GM11168 (cell line): Measurements from ENCODE around the gene QKI.

ENCODE experiments used
- in situ Hi-C: fragments of 300-500 bp; cut with MboI; formaldehyde crosslinking; loops from one replicate; pipeline ENCODE4 v1.12.0; 2022; ENCODE audit warnings: low sequenced_read_pairs; ENCODE audit not compliant: unreplicated experiment

Gene QKI

GRCh38 chr6:163412801-163413344 is 1.6 kb upstream of the QKI start:
- in situ Hi-C loops: no loop called here

- in situ Hi-C loops: no loop called here
Measured at GRCh38 chr6:163413345-163414116, 987 bp upstream of the QKI start.

GRCh38 chr6:163414946-163415619 is 565 bp downstream of the QKI start:
- in situ Hi-C loops: no loop called here

GRCh38 chr6:163415620-163416556 is 1.4 kb downstream of the QKI start:
- in situ Hi-C loops: no loop called here

GRCh38 chr6:163416557-163417253 is 2.2 kb downstream of the QKI start:
- in situ Hi-C loops: no loop called here

- in situ Hi-C loops: no loop called here
Measured at GRCh38 chr6:163417595-163417994, 3.1 kb downstream of the QKI start.

GRCh38 chr6:163418311-163419029 is 4.0 kb downstream of the QKI start:
- in situ Hi-C loops: no loop called here

- in situ Hi-C loops: loop anchor here (10.0 kb wide), 1 partner anchor 535 kb away; no protein-coding TSS in a partner anchor
Measured at GRCh38 chr6:163419413-163420288, 5.1 kb downstream of the QKI start.

- in situ Hi-C loops: loop anchor here (10.0 kb wide), 1 partner anchor 535 kb away; no protein-coding TSS in a partner anchor
Measured at GRCh38 chr6:163420289-163420614, 5.7 kb downstream of the QKI start.

GRCh38 chr6:163422550-163422949 is 8.0 kb downstream of the QKI start:
- in situ Hi-C loops: loop anchor here (10.0 kb wide), 1 partner anchor 532 kb away; no protein-coding TSS in a partner anchor

- in situ Hi-C loops: loop anchor here (10.0 kb wide), 1 partner anchor 531 kb away; no protein-coding TSS in a partner anchor
Measured at GRCh38 chr6:163423696-163424095, 9.2 kb downstream of the QKI start.

- in situ Hi-C loops: loop anchor here (10.0 to 25.0 kb wide), 2 partner anchors 285 to 527 kb away; no protein-coding TSS in a partner anchor
Measured at GRCh38 chr6:163427498-163428254, 13.2 kb downstream of the QKI start.

- in situ Hi-C loops: loop anchor here (10.0 to 25.0 kb wide), 2 partner anchors 284 to 526 kb away; no protein-coding TSS in a partner anchor
Measured at GRCh38 chr6:163428373-163428772, 13.9 kb downstream of the QKI start.

GRCh38 chr6:163429858-163430448 is 15.4 kb downstream of the QKI start:
- in situ Hi-C loops: loop anchor here (10.0 to 25.0 kb wide), 2 partner anchors 282 to 525 kb away; no protein-coding TSS in a partner anchor

- in situ Hi-C loops: loop anchor here (25.0 kb wide), 1 partner anchor 280 kb away; no protein-coding TSS in a partner anchor
Measured at GRCh38 chr6:163432300-163432699, 17.8 kb downstream of the QKI start.

- in situ Hi-C loops: loop anchor here (25.0 kb wide), 1 partner anchor 279 kb away; no protein-coding TSS in a partner anchor
Measured at GRCh38 chr6:163433486-163433885, 19.0 kb downstream of the QKI start.
